Heart left ventricle (tissue), 13 donors: ENCODE results near the gene ZNF83.
"Not testable (repeated sequence)": the region's sequence is repeated elsewhere in the genome, so short reads cannot be mapped to it uniquely, and the experiment has no call there.

Experiments
- CTCF ChIP-seq, 12 donors: fragments of 200-600 bp; sonication (generic) in 4 of 12; IDR thresholded peaks; one replicate each; pipeline versions ENCODE4 v1.5.0 to v1.8.0; 2018 to 2022; ENCODE audit warnings: antibody characterized with exemption in 12 of 12, mild to moderate bottlenecking in 5 of 12
- POLR2A ChIP-seq, 2 donors: fragments of 450-650 bp; IDR thresholded peaks; one replicate each; pipeline ENCODE4 v1.6.1; 2017; ENCODE audit warnings: antibody characterized with exemption in 2 of 2, mild to moderate bottlenecking in 2 of 2, moderate library complexity in 2 of 2
- donor health status: ischemic (EF 13 %, LVEDD 7.1; RV severe dilation, severe dysfunction).
- donor health status: DM: no; HTN: yes; CAD: no.
- donor health status: DM: no; HTN: no; CAD: no.
- donor health status: ischemic (EF 25% LVEDD 6.9; RV normal size, moderate dysfunction).
- donor health status: ischemic (EF 25% LVEDD 5.7; RV mildly dilated, moderate dysfunction).
- donor health status: ischemic (EF 35%, LVEDD 5.7; RV mildly dilated, moderate dysfunction).
- donor health status: nonischemic (EF 11% LVEDD 7.7; RV severe dilation, severe dysfunction).
- donor health status: DM: yes; HTN: yes; CAD: no.
- donor health status: PGD.
- donor health status: ischemic (EF 29% LVEDD 5.4; RV normal size, mild dysfunction).
- donor health status: nonischemic (EF 23%, LVEDD 6.1; RV moderate dilation, normal function).

GRCh38 chr19:52681216-52681615 lies 43.1 kb upstream of the ZNF83 start:
- not testable (repeated sequence) for TF ChIP-seq CTCF, POLR2A (IDR thresholded peaks at IDR 0.05)
